ENCODE measurements around the gene EFNA5. TPM values are rescaled to one million over a fixed set of nuclear protein-coding genes. Genes with fewer than 3 reads are reported as not detected.
A peak's percentile ranks its signal among the peaks of the same experiment; 100 is the strongest.

Gene EFNA5
- total RNA-seq, 1 donor from 2014 or later = 12.0 TPM

DNA sequence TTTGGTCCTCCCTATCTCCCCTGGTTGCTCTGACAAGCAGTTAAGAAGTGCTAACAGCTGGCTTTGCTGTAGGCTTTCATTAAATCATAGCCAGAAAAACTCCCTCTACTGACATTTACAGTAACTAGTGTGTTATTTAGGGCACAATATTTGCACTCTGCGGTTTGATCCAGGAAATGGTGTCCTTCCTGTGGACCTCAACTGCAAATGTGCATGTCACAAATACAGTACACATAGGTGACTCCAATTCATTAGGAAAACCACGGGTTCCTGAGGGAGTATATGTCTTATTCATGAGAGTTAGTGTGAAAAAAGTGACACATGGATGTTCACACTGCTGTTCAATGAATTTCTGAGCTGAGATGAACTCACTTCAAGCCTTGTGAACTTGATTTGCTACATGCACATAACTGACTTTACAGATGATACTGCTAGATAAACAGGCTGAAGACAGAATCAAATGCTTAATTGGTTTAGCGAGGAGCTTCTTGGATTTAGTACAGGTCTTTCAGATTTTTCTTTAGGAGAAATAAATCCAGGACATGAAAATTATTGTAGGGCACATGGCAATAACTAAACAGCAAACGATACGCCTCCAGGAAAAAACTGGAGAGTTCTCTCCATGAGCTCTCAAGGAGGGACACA is 281.5 kb downstream of the EFNA5 start:
- Mint-ChIP-seq H3K27me3 (no peaks in the 10 kb centered on the region), H3K4me1 (ENCODE audit: low read depth) (peaks cover 25% of the 10 kb centered on the region), H3K9me3 (ENCODE audit: low read depth) (no peaks in the 10 kb centered on the region), H3K4me3 (ENCODE audit: low read depth) (no peak overlapping the region), H3K36me3 (ENCODE audit: insufficient read depth) (no peaks in the 10 kb centered on the region), H3K27ac (no peak overlapping the region)
- TF ChIP-seq, protein P1, sequence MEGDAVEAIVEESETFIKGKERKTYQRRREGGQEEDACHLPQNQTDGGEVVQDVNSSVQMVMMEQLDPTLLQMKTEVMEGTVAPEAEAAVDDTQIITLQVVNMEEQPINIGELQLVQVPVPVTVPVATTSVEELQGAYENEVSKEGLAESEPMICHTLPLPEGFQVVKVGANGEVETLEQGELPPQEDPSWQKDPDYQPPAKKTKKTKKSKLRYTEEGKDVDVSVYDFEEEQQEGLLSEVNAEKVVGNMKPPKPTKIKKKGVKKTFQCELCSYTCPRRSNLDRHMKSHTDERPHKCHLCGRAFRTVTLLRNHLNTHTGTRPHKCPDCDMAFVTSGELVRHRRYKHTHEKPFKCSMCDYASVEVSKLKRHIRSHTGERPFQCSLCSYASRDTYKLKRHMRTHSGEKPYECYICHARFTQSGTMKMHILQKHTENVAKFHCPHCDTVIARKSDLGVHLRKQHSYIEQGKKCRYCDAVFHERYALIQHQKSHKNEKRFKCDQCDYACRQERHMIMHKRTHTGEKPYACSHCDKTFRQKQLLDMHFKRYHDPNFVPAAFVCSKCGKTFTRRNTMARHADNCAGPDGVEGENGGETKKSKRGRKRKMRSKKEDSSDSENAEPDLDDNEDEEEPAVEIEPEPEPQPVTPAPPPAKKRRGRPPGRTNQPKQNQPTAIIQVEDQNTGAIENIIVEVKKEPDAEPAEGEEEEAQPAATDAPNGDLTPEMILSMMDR (IDR thresholded peaks at IDR 0.05; ENCODE audit: unreplicated experiment) = no peak
- no peak for DNase-seq (ENCODE audit: low spot score, unreplicated experiment)

DNA sequence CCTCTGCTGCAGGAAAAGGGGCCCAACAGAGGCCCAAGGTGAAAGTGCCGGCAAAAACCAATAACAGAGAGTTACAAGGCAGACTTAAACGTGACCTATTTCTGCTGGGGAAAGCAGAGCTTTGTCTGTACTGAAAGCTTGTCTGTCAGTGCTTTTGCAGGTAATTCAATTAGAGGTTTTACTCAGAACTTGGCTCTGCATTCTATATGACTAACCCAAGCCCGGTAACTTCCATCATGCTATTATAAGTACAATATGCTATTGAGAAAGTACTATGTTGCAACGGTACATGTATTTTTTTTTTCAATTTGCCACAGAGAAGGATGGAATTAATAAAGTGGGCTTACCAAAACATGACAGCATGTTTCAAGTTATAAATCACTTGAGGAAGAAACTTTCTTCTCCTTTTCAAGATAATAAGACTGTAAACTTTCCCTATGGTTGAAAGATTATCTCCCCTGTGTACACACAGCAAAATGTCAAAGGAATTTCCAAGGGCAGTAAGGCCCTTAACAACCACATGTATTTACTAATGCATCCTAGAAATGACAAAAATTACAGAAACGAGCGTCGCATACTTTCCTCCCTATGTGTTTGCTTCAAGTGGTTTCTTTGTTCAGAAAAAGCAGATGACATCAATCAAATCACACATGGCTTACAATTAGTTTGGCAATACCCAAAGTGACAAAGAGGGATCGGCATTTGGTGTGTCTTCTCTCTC is 282.4 kb downstream of the EFNA5 start:
- H3K36me3 Mint-ChIP-seq (ENCODE audit: insufficient read depth) = no peaks in the 10 kb centered on the region
- peaks cover 17% of the 10 kb centered on the region for H3K4me1 Mint-ChIP-seq (ENCODE audit: low read depth)
- TF ChIP-seq, protein P1 (IDR thresholded peaks at IDR 0.05; ENCODE audit: unreplicated experiment) = no peak
- no peaks in the 10 kb centered on the region for H3K9me3 Mint-ChIP-seq (ENCODE audit: low read depth)
- no peak overlapping the region for H3K4me3 Mint-ChIP-seq (ENCODE audit: low read depth)
- no peak for DNase-seq (ENCODE audit: low spot score, unreplicated experiment)
- H3K27ac Mint-ChIP-seq = peak overlapping the region; percentile 65
- H3K27me3 Mint-ChIP-seq = no peaks in the 10 kb centered on the region

DNA sequence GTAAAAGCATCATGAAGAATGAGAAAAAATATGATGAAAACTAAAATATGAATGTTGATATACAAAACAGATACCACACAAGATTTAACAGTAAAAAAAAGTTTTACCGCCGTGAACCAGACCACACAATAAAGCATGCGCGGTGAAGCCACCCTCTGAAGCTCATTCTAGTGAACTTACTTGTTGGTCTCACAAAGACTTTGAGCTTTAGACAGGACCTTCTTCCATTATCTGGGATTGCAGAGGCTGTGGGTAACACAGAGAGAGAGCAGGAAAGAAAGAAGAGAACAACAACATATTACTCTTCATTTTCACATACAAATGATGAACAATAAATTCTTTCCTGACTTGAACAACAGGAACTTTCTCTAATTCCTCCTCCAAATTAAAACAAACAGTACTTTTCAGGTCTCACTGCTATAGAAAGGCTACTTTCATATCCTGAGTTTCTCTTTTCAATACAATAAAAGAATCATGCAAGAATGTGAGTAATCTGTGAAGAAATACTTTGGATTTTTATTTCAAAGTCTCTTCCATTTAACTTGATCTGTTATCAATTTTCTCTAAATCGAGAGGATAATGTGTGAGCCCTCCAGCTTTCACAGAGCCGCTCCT is 283.1 kb downstream of the EFNA5 start:
- H3K36me3 Mint-ChIP-seq (ENCODE audit: insufficient read depth) = no peaks in the 10 kb centered on the region
- peaks cover 16% of the 10 kb centered on the region for H3K4me1 Mint-ChIP-seq (ENCODE audit: low read depth)
- TF ChIP-seq, protein P1 (IDR thresholded peaks at IDR 0.05; ENCODE audit: unreplicated experiment) = no peak
- DNase-seq (ENCODE audit: low spot score, unreplicated experiment) = no peak
- no peaks in the 10 kb centered on the region for H3K27me3 Mint-ChIP-seq
- no peak overlapping the region for H3K4me3 Mint-ChIP-seq (ENCODE audit: low read depth)
- no peaks in the 10 kb centered on the region for H3K9me3 Mint-ChIP-seq (ENCODE audit: low read depth)
- peak overlapping the region; percentile 65 for H3K27ac Mint-ChIP-seq

DNA sequence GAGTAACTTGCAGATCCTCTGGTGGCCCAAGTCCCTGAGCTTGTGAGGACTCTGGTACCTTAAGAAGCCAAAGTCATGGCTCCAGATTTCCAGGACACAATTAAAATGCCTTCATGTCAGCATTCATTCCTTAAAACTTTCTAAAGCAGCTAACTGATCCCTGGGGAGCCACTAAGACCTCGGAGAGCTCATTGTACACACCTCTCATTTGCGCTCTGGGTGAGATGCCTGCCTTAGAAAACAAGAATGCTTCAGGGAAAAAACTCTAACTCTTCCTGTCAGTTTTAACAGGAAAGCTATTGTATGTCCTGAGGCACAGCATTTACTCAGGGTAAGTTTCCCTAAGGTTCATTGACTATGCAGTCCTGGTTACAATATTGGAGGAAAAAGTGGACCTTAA is 285.0 kb downstream of the EFNA5 start:
- no peak for DNase-seq (ENCODE audit: low spot score, unreplicated experiment)
- Mint-ChIP-seq H3K27me3 (no peaks in the 10 kb centered on the region), H3K36me3 (ENCODE audit: insufficient read depth) (no peaks in the 10 kb centered on the region), H3K27ac (no peak overlapping the region), H3K9me3 (ENCODE audit: low read depth) (no peaks in the 10 kb centered on the region), H3K4me1 (ENCODE audit: low read depth) (peaks cover 16% of the 10 kb centered on the region), H3K4me3 (ENCODE audit: low read depth) (no peak overlapping the region)
- TF ChIP-seq, protein P1 (IDR thresholded peaks at IDR 0.05; ENCODE audit: unreplicated experiment) = no peak

DNA sequence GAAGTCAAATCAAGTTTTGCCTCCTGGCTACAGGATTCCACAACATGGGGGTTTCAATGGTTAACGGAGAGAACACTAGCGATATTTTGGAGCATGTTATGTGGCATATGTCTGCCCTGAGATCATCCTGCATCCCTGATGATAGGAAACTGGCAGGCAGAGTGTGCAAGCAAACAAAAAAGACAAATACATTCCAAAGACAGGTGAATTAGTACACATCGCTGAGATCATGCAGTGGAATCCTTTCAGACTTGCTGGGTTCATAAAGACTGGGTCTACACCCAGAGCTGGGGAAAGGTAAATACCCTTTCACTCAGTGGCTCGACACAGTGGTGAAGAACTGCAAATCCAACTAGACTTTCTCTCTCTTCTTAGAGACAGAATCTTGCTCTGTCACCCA is 286.5 kb downstream of the EFNA5 start:
- no peaks in the 10 kb centered on the region for H3K27me3 Mint-ChIP-seq
- peaks cover 16% of the 10 kb centered on the region for H3K4me1 Mint-ChIP-seq (ENCODE audit: low read depth)
- no peaks in the 10 kb centered on the region for H3K36me3 Mint-ChIP-seq (ENCODE audit: insufficient read depth)
- TF ChIP-seq, protein P1 (IDR thresholded peaks at IDR 0.05; ENCODE audit: unreplicated experiment) = no peak
- no peak overlapping the region for H3K4me3 Mint-ChIP-seq (ENCODE audit: low read depth)
- no peak for DNase-seq (ENCODE audit: low spot score, unreplicated experiment)
- H3K27ac Mint-ChIP-seq = no peak overlapping the region
- no peaks in the 10 kb centered on the region for H3K9me3 Mint-ChIP-seq (ENCODE audit: low read depth)

All from progenitor cell of endocrine pancreas (in vitro differentiated cells).